Stimulated activated CD8-positive, alpha-beta memory T cell treated with anti-CD3 and anti-CD28 coated beads, Interleukin-4, amount 100 ng/mL, for 48 hours (primary cell): Measurements from ENCODE around the gene GALNTL6.

Source experiments
- DNase-seq: peaks from one replicate; pipeline ENCODE4 v3.0.0-alpha.2; 2020

GALNTL6 gene

GRCh38 chr4:172596206-172596605, 783.0 kb downstream of the GALNTL6 start:
- no peak for DNase-seq

GRCh38 chr4:172599554-172599953, 786.4 kb downstream of the GALNTL6 start:
- no peak for DNase-seq

GRCh38 chr4:172601195-172601594, 788.0 kb downstream of the GALNTL6 start:
- no peak for DNase-seq

GRCh38 chr4:172619218-172619617, 806.0 kb downstream of the GALNTL6 start:
- DNase-seq = no peak

GRCh38 chr4:172619798-172620197, 806.6 kb downstream of the GALNTL6 start:
- DNase-seq = no peak

- no peak for DNase-seq
Observed at GRCh38 chr4:172628263-172628662, 815.1 kb downstream of the GALNTL6 start.

GRCh38 chr4:172630280-172630679, 817.1 kb downstream of the GALNTL6 start:
- DNase-seq = no peak

- DNase-seq = no peak
Observed at GRCh38 chr4:172631832-172632231, 818.6 kb downstream of the GALNTL6 start.

GRCh38 chr4:172648471-172648870, 835.3 kb downstream of the GALNTL6 start:
- no peak for DNase-seq

GRCh38 chr4:172649143-172649542, 835.9 kb downstream of the GALNTL6 start:
- no peak for DNase-seq

- no peak for DNase-seq
Observed at GRCh38 chr4:172650758-172651530, 837.7 kb downstream of the GALNTL6 start.

- no peak for DNase-seq
Observed at GRCh38 chr4:172651961-172652360, 838.8 kb downstream of the GALNTL6 start.

- DNase-seq = no peak
Observed at GRCh38 chr4:172652369-172652768, 839.2 kb downstream of the GALNTL6 start.

- DNase-seq = no peak
Observed at GRCh38 chr4:172653676-172654075, 840.5 kb downstream of the GALNTL6 start.

- DNase-seq = no peak
Observed at GRCh38 chr4:172654457-172654856, 841.3 kb downstream of the GALNTL6 start.

GRCh38 chr4:172656055-172656454, 842.9 kb downstream of the GALNTL6 start:
- DNase-seq = no peak

- DNase-seq = no peak
Observed at GRCh38 chr4:172657081-172657480, 843.9 kb downstream of the GALNTL6 start.

GRCh38 chr4:172660251-172660650, 847.0 kb downstream of the GALNTL6 start:
- no peak for DNase-seq

- DNase-seq = no peak
Observed at GRCh38 chr4:172662113-172662512, 848.9 kb downstream of the GALNTL6 start.

GRCh38 chr4:172666711-172667368, 853.6 kb downstream of the GALNTL6 start:
- no peak for DNase-seq

- DNase-seq = no peak
Observed at GRCh38 chr4:172674811-172675210, 861.6 kb downstream of the GALNTL6 start.

GRCh38 chr4:172675232-172675631, 862.0 kb downstream of the GALNTL6 start:
- DNase-seq = no peak

GRCh38 chr4:172680691-172681090, 867.5 kb downstream of the GALNTL6 start:
- no peak for DNase-seq

GRCh38 chr4:172683021-172683420, 869.8 kb downstream of the GALNTL6 start:
- no peak for DNase-seq

- DNase-seq = no peak
Observed at GRCh38 chr4:172686021-172686420, 872.8 kb downstream of the GALNTL6 start.
